PC-9 (cell line): ENCODE measurements around the gene MCU.

Source experiments
- EZH2 ChIP-seq: fragments of 200-600 bp; sonication (generic); IDR thresholded peaks from 2 replicates; pipeline ENCODE4 v1.8.0; 2017; ENCODE audit warnings: antibody characterized with exemption, low read depth
- TF ChIP-seq, protein P1 (sequence below): fragments of 200-600 bp; sonication (generic); conservative IDR thresholded peaks from 2 replicates; pipeline ENCODE4 v1.6.1; 2017; ENCODE audit warnings: mixed run types, antibody characterized with exemption, mild to moderate bottlenecking, moderate library complexity

DNA sequence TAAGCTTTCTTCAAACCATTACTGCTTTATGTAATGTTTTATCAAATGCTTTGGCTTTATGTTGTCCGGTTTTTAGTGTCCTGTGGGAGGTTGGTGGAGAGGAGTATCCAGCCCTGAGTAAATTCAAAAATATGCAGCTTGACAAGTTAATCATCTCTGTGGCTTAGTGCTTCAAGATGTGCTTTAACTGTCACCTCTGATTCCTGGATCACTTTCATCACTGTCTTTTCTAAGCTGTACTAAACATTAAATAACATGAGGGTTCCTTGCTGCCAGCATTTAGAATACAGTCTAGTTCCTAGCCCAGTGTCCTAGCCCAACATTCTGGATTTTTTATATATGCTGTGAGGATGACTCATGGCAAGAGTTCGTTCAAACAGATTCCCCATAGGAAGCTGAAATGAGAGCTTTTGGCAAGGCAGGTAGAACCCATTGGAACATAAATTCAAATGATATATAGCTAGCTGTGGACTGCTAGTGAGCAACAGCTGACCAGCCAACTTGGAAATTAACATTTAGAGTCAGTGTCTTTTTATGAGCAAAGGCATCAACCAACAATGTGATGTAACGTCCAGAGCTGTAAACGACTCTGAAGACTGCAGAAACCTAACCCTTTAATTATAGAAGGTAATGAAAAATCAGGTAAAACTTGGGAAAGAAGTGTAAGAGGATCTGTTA is 120.9 kb downstream of the MCU start:
- TF ChIP-seq, protein P1, sequence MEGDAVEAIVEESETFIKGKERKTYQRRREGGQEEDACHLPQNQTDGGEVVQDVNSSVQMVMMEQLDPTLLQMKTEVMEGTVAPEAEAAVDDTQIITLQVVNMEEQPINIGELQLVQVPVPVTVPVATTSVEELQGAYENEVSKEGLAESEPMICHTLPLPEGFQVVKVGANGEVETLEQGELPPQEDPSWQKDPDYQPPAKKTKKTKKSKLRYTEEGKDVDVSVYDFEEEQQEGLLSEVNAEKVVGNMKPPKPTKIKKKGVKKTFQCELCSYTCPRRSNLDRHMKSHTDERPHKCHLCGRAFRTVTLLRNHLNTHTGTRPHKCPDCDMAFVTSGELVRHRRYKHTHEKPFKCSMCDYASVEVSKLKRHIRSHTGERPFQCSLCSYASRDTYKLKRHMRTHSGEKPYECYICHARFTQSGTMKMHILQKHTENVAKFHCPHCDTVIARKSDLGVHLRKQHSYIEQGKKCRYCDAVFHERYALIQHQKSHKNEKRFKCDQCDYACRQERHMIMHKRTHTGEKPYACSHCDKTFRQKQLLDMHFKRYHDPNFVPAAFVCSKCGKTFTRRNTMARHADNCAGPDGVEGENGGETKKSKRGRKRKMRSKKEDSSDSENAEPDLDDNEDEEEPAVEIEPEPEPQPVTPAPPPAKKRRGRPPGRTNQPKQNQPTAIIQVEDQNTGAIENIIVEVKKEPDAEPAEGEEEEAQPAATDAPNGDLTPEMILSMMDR, result no peak
- no peak for TF ChIP-seq EZH2
